Stimulated activated naive CD8-positive, alpha-beta T cell treated with anti-CD3 and anti-CD28 coated beads, Interleukin-15, Interleukin-2, amounts not matched to agents 100 ng/mL and 50 ng/mL, for 24 hours (primary cell): ENCODE data around the gene DNAI1.

ENCODE experiments used
- H3K27ac Mint-ChIP-seq: one replicate; pipeline ENCODE4 v1.8.0; 2021; ENCODE audit warnings: mild to moderate bottlenecking, mixed read lengths
- H3K27me3 Mint-ChIP-seq: one replicate; pipeline ENCODE4 v1.8.0; 2021; ENCODE audit warnings: mixed read lengths
- H3K36me3 Mint-ChIP-seq: one replicate; pipeline ENCODE4 v1.8.0; 2021; ENCODE audit warnings: low read depth, mixed read lengths
- H3K4me1 Mint-ChIP-seq: one replicate; pipeline ENCODE4 v1.8.0; 2021; ENCODE audit warnings: low read depth, mixed read lengths
- H3K4me3 Mint-ChIP-seq: one replicate; pipeline ENCODE4 v1.8.0; 2021; ENCODE audit warnings: mild to moderate bottlenecking, mixed read lengths
- H3K9me3 Mint-ChIP-seq: one replicate; pipeline ENCODE4 v1.8.0; 2021; ENCODE audit warnings: mixed read lengths

The DNAI1 gene

DNA sequence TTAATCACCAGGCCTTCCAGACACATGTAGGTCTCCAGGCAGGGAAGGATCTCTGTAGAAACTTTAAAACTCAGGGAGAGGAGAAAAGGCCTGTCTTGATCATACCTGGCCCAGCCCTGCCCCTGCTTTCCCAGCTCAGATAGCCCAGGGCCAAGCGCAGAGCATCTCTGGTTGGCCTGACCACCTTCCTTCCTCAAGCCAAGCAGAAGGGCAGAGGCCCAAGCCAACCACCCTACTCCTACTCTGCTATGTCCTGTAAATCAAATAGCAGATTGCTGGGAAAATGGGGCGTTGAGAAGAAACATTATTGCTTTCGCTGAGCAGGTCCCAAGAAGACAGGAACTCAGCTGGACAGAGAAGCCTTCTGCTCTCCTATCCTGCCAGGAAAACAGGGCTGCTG is 49.9 kb downstream of the DNAI1 start:
- Mint-ChIP-seq H3K27me3 (no peaks in the 10 kb centered on the region), H3K27ac (no peak overlapping the region), H3K9me3 (no peaks in the 10 kb centered on the region), H3K4me3 (no peak overlapping the region), H3K4me1 (no peaks in the 10 kb centered on the region), H3K36me3 (no peaks in the 10 kb centered on the region)

GRCh38 chr9:34508951-34509350 is 50.3 kb downstream of the DNAI1 start:
- Mint-ChIP-seq H3K27me3 (no peaks in the 10 kb centered on the region), H3K27ac (no peak overlapping the region), H3K4me1 (no peaks in the 10 kb centered on the region), H3K36me3 (no peaks in the 10 kb centered on the region), H3K4me3 (no peak overlapping the region), H3K9me3 (no peaks in the 10 kb centered on the region)

DNA sequence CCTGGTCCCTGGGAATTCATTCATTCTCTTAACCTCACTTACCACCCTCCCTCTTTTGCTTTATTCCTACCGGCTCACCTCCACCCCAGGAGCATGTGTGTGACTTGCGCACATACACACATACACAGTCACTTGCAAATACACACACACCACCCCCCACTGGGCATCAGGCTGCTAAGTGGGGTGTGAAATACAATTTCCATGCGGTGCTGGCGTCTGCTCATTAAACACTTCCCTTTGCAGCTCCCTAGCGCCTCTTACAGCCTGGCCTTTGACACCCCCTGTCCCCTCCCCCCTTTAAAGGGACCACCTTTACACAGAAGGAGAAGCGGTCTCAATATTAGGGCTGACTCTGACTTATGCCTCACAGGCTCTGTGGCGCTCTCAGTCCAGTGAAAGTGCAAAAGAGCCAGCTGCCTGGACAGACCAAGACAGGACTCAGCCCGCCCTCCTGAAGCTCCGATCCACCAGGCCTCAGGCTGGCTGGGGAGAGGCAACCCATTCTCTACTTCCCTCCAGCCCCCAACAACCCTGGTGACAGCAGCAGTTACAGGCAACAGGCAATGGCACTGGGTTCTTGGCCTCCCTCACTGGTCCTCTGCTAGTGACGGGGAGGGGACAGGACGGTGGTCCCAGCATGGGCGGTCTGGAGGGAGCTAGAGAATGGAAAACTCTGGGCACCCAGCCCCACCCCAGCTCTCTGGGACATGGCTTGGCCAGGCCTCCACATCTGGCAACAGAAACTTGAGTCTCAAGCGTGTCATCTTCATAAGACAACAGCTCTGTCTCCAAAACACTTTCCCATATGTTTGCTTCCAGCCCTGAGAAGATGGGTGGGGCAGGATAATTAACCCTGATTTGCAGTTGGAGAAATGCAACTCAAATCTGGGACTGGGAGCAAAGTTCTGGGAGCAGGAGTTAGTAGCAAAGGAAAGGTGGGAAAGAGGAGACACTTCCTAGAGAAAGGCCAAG is 52.2 kb downstream of the DNAI1 start:
- Mint-ChIP-seq H3K4me1 (no peaks in the 10 kb centered on the region), H3K9me3 (no peaks in the 10 kb centered on the region), H3K27ac (no peak overlapping the region), H3K36me3 (no peaks in the 10 kb centered on the region), H3K27me3 (no peaks in the 10 kb centered on the region), H3K4me3 (no peak overlapping the region)

DNA sequence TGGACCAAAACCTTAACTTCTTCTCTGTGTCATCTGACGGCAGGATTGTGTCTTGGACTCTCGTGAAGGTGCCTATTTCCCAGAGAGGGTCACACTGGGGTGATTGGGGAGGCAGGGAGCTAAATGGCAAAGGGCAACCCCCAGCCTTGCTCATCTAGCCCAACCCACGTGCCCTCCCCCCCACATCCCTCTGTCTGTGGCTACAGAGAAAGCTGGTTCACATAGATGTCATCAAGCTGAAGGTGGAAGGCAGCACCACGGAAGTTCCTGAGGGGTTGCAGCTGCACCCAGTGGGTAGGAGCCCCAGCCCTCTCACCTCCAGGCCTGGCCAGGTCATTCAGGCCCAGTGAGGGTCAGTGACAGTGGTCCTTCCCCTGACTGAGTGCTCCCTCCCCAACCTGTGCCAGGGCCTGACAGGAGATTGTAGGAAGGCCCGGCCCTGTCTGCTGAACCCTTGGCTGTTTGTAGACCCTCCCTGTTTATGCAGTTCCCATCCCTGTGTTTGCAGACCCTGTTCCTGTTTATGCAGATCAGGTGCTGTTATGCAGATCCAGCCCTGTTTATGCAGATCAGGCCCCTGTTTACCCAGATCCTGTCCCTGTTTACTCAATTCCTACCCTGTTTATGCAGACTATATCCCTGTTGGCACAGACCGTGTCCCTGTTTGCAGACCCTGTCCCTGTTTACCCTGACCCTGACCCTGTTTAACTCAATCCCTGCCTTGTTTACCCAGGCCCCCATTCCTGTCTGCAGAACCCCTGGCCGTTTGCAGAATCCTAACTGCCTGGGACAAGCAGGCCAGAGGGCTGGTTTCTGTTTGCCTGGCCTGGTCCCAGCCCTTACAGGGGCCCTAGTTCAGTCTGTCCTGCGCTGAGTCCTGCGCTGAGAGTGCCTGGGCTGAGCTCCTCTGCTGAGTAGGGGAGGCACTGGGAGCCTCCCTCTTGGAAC is 53.8 kb downstream of the DNAI1 start:
- Mint-ChIP-seq H3K9me3 (no peaks in the 10 kb centered on the region), H3K27ac (no peak overlapping the region), H3K27me3 (no peaks in the 10 kb centered on the region), H3K36me3 (no peaks in the 10 kb centered on the region), H3K4me3 (no peak overlapping the region), H3K4me1 (no peaks in the 10 kb centered on the region)

- H3K27ac Mint-ChIP-seq: no peak overlapping the region
- no peaks in the 10 kb centered on the region for H3K27me3 Mint-ChIP-seq
- no peaks in the 10 kb centered on the region for H3K9me3 Mint-ChIP-seq
- no peaks in the 10 kb centered on the region for H3K36me3 Mint-ChIP-seq
- H3K4me1 Mint-ChIP-seq: no peaks in the 10 kb centered on the region
- H3K4me3 Mint-ChIP-seq: no peak overlapping the region
These were observed 55.1 kb downstream of the DNAI1 start for GRCh38 chr9:34513567-34514214.

- Mint-ChIP-seq H3K9me3 (no peaks in the 10 kb centered on the region), H3K27me3 (no peaks in the 10 kb centered on the region), H3K36me3 (no peaks in the 10 kb centered on the region), H3K4me3 (no peak overlapping the region), H3K27ac (no peak overlapping the region), H3K4me1 (no peaks in the 10 kb centered on the region)
These were observed 55.8 kb downstream of the DNAI1 start for GRCh38 chr9:34514401-34514800.

GRCh38 chr9:34514816-34515215 is 56.2 kb downstream of the DNAI1 start:
- no peaks in the 10 kb centered on the region for H3K9me3 Mint-ChIP-seq
- no peaks in the 10 kb centered on the region for H3K27me3 Mint-ChIP-seq
- no peak overlapping the region for H3K27ac Mint-ChIP-seq
- no peak overlapping the region for H3K4me3 Mint-ChIP-seq
- no peaks in the 10 kb centered on the region for H3K4me1 Mint-ChIP-seq
- H3K36me3 Mint-ChIP-seq: no peaks in the 10 kb centered on the region

- Mint-ChIP-seq H3K4me1 (no peaks in the 10 kb centered on the region), H3K4me3 (no peak overlapping the region), H3K27me3 (no peaks in the 10 kb centered on the region), H3K36me3 (no peaks in the 10 kb centered on the region), H3K27ac (no peak overlapping the region), H3K9me3 (no peaks in the 10 kb centered on the region)
These were observed 57.4 kb downstream of the DNAI1 start for GRCh38 chr9:34515959-34516358.

- no peaks in the 10 kb centered on the region for H3K36me3 Mint-ChIP-seq
- H3K4me3 Mint-ChIP-seq: no peak overlapping the region
- H3K27ac Mint-ChIP-seq: no peak overlapping the region
- peaks cover under 1% of the 10 kb centered on the region for H3K4me1 Mint-ChIP-seq
- H3K27me3 Mint-ChIP-seq: peaks cover 5% of the 10 kb centered on the region
- no peaks in the 10 kb centered on the region for H3K9me3 Mint-ChIP-seq
These were observed 58.6 kb downstream of the DNAI1 start for GRCh38 chr9:34517185-34517584.

DNA sequence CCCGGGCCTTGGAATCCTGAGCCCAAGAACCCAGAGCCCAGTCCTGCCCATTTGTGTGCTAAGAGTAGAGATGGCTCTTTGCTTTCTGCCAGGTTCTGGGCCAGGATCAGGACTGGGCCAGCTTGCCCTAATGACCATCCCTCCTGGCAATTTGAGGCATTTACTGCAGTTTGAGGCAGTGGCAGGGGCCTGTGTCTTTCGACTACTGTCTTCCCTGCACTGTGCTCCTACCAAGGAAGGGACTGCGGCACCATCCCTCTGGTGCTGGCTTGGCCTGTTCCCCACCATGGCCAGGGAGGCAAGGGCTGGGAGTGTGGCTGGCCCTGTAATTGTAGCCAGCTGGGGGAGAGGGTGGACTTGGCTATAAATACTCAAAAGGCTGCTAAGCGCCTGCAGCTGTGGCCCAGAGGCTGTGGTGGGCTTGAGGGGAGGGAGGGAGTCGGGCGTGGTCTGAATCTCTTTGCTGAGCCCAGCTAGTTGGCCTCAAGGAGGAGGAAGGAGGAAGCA is 59.6 kb downstream of the DNAI1 start:
- H3K36me3 Mint-ChIP-seq: no peaks in the 10 kb centered on the region
- H3K9me3 Mint-ChIP-seq: no peaks in the 10 kb centered on the region
- peaks cover 9% of the 10 kb centered on the region for H3K27me3 Mint-ChIP-seq
- H3K27ac Mint-ChIP-seq: no peak overlapping the region
- no peak overlapping the region for H3K4me3 Mint-ChIP-seq
- peaks cover 5% of the 10 kb centered on the region for H3K4me1 Mint-ChIP-seq

DNA sequence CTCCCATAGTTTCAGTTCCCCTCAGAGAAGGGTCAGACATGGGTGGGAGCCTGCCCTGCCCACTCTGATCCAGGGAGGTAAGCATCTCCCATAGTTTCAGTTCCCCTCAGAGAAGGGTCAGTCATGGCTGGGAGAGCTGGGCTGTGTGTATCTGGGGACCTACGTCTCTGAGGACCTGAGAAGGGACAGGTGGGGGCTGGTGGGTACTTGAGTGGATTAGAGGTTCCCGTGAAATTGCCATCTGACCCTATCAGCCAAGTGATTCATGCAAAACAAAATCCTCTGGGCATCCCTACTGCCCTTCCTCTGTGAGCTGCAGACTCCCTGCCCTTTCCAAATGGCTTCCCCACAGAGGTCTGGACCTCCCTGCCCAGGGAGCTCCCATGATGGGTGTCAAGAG is 60.3 kb downstream of the DNAI1 start:
- H3K27me3 Mint-ChIP-seq: peaks cover 11% of the 10 kb centered on the region
- peaks cover 12% of the 10 kb centered on the region for H3K4me1 Mint-ChIP-seq
- no peaks in the 10 kb centered on the region for H3K36me3 Mint-ChIP-seq
- no peak overlapping the region for H3K27ac Mint-ChIP-seq
- no peak overlapping the region for H3K4me3 Mint-ChIP-seq
- H3K9me3 Mint-ChIP-seq: no peaks in the 10 kb centered on the region

DNA sequence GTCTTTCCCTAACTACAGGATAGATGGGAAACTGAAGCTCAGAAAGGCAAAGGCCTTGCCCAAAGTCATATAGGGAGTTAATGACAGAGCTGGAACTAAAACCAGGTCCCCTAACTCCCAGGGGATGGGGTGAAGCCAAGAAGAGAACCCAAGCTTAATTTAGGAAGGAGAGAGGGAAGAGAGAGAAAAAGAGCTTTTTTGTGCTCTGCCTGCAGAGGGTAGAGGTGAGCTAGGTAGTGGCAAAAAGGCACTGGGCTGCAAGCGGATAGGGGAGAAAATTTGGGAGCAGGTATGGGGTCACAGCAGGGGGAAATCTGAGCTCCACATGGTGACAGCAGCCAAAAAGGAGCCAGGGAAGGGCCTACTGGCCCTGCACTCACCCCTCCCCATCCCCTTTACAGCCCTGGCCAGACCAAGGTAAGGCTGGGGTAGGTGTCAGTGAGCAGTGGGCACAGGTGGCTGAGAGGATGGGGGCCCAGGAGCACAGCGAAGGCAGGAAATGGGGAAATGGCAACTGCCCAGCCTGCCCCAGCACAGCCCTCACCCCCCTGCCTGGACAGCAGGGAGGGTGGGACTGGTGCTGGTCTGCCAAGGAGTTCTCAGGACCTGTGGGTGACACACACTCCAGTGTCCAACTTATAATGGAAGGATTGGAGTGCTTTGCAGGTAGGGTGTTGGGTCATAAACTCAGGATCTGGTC is 60.9 kb downstream of the DNAI1 start:
- Mint-ChIP-seq H3K9me3 (no peaks in the 10 kb centered on the region), H3K4me3 (no peak overlapping the region), H3K27ac (no peak overlapping the region), H3K27me3 (peaks cover 17% of the 10 kb centered on the region), H3K4me1 (peaks cover 18% of the 10 kb centered on the region), H3K36me3 (no peaks in the 10 kb centered on the region)

DNA sequence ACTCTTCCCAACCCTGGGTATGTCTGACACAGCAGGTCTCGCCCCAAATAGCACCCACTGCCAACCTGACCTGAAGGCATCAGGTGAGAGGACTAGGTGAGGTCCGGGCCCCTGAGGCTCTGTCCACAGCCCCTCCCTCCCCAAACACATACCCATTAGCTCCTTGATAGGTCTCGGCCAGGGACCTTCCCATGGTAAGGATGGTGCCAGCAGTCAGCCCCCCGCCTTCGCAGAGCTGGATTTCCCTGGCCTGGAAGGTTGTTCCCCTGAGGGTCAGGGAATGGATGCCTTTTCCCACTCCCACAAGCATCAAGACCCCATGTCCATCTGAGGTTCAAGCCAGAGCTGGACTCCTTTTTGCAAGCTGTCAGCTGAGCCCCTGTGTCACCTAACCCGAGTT is 61.5 kb downstream of the DNAI1 start:
- H3K27me3 Mint-ChIP-seq: peaks cover 23% of the 10 kb centered on the region
- no peak overlapping the region for H3K4me3 Mint-ChIP-seq
- H3K36me3 Mint-ChIP-seq: no peaks in the 10 kb centered on the region
- no peaks in the 10 kb centered on the region for H3K9me3 Mint-ChIP-seq
- no peak overlapping the region for H3K27ac Mint-ChIP-seq
- peaks cover 24% of the 10 kb centered on the region for H3K4me1 Mint-ChIP-seq
